ENCODE results near the gene RAB18. TPM values are rescaled to one million over a fixed set of nuclear protein-coding genes. Genes with fewer than 3 reads are reported as not detected.
"Not testable (repeated sequence)": the region's sequence is repeated elsewhere in the genome, so short reads cannot be mapped to it uniquely, and the experiment has no call there.

RAB18 gene
- total RNA-seq, 2 experiments from 2014 or later, result 60.3 to 65.6 TPM

DNA sequence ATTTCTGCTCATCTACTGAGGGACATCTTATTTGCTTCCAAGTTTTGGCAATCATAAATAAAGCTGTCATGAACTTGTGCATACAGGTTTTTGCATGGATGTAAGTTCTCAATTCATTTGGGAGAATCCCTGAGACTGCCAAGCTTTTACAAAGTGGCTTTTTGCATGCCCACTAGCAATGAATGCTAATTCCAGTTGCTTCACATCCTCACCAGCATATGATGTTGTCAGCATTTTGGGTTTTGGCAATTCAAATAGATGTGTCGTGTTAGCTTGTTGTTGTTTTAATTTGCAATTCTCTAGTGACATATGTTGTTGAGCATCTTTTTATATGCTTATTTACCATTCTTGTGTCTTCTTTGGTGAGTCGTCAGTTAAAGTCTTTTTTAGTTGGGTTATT lies 57.2 kb downstream of the RAB18 start:
- Mint-ChIP-seq H3K9me3 (ENCODE audit: insufficient read depth) (peaks cover under 1% of the 10 kb centered on the region), H3K36me3 (ENCODE audit: low read depth) (peaks cover 4% of the 10 kb centered on the region), H3K27me3 (ENCODE audit: low read depth) (peaks cover 2% of the 10 kb centered on the region), H3K27ac (no peak overlapping the region), H3K4me3 (no peak overlapping the region), H3K4me1 (ENCODE audit: low read depth) (peaks cover 21% of the 10 kb centered on the region)
- DNase-seq (no peak), ATAC-seq (no peak)
- ChIA-PET POLR2A (no interaction called here), CTCF (interaction anchor here (0.9 kb wide), 1 partner anchor 96 kb away, joined by 3 read pairs; no protein-coding TSS in a partner anchor)

DNA sequence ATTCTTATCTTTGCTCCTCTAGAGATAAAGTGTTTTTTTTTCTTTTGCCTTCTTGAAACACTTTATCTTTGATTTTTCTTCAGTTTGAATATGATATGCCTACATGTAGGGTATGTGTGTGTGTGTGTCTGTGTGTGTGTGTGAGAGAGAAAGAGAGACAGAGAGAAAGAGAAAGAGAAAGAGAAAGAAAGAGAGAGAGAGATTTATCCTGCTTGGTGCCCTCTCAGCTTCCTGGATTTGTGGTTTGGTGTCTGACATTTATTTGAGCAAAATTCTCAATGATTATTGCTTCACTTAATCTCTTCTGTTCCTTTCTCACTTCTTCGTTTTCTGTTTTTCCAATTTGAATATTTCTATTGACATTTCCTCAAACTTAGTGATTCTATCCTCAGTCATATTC lies 60.3 kb downstream of the RAB18 start:
- Mint-ChIP-seq H3K27ac (peak overlapping the region; percentile 85), H3K4me3 (peak overlapping the region; percentile 58), H3K4me1 (ENCODE audit: low read depth) (peaks cover 36% of the 10 kb centered on the region), H3K27me3 (ENCODE audit: low read depth) (no peaks in the 10 kb centered on the region), H3K36me3 (ENCODE audit: low read depth) (peaks cover 12% of the 10 kb centered on the region), H3K9me3 (ENCODE audit: insufficient read depth) (peaks cover 4% of the 10 kb centered on the region)
- ATAC-seq (peak; percentile 63), DNase-seq (peak; percentile 23)
- ChIA-PET POLR2A (no interaction called here), CTCF (interaction anchor here (1.2 kb wide), 1 partner anchor 20 kb away, joined by 3 read pairs; no protein-coding TSS in a partner anchor)

- DNase-seq (no peak), ATAC-seq (no peak)
- Mint-ChIP-seq H3K27me3 (ENCODE audit: low read depth) (no peaks in the 10 kb centered on the region), H3K27ac (no peak overlapping the region), H3K4me3 (no peak overlapping the region), H3K9me3 (ENCODE audit: insufficient read depth) (peaks cover 4% of the 10 kb centered on the region), H3K36me3 (ENCODE audit: low read depth) (peaks cover 12% of the 10 kb centered on the region), H3K4me1 (ENCODE audit: low read depth) (peaks cover 36% of the 10 kb centered on the region)
- ChIA-PET POLR2A (no interaction called here), CTCF (interaction anchor here (1.2 kb wide), 1 partner anchor 21 kb away, joined by 3 read pairs; no protein-coding TSS in a partner anchor)
Observed at GRCh38 chr10:27564880-27565279, 60.8 kb downstream of the RAB18 start.

DNA sequence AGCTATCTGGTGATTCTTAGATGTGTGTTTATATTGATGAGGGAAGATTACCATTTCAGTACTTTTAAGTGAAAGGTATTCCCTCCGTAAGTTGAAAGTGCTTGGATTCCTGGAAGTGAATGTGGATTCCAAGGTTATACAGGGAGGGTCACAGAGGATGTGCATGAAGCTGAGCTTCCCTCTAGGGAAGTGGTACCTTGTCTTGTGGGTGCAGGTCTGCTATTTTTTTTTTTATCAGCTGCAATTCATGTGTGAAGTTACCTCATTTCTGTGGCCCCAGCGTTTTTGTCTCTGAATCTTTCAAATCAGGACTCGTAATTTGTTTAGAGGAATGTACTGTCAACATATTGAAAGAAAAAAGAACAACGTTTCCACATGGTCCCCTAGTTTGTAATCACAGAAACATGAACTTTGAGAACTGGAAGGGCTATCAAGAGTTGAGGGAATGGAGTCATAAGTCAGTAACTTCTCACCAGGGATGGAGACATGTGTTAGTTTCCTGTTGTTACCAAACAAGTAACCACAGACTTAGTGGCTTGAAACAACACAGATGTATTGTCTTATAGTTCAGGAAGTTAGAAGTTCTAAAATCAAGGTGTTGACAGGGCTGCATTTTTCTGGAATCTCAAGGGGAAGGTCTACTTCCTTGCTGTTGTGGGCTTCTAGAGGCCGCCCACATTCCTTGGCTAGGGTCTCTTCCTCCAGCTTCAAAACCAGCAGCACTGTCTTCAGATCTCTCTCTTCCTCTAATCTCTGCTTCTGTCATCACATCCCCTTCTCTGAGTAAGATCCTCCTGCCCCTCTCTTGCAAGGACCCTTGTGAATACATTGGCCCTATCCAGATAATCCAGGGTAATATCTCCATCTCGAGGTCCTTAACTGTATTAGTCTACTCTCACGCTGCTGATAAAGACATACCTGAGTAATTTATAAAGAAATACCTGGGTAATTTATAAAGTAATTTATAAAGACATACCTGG lies 64.4 kb downstream of the RAB18 start:
- DNase-seq (no peak), ATAC-seq (peak; percentile 67)
- H3K9me3 Mint-ChIP-seq (ENCODE audit: insufficient read depth), result peaks cover 4% of the 10 kb centered on the region
- no peaks in the 10 kb centered on the region for H3K27me3 Mint-ChIP-seq (ENCODE audit: low read depth)
- peaks cover 36% of the 10 kb centered on the region for H3K4me1 Mint-ChIP-seq (ENCODE audit: low read depth)
- peaks cover 12% of the 10 kb centered on the region for H3K36me3 Mint-ChIP-seq (ENCODE audit: low read depth)
- POLR2A ChIA-PET, result no interaction called here
- H3K4me3 Mint-ChIP-seq, result no peak overlapping the region
- peak overlapping the region; percentile 73 for H3K27ac Mint-ChIP-seq
- CTCF ChIA-PET, result interaction anchor here (0.7 to 1.0 kb wide), 2 partner anchors 64 to 122 kb away, joined by 3 read pairs; partner anchors contain the start of gene RAB18

DNA sequence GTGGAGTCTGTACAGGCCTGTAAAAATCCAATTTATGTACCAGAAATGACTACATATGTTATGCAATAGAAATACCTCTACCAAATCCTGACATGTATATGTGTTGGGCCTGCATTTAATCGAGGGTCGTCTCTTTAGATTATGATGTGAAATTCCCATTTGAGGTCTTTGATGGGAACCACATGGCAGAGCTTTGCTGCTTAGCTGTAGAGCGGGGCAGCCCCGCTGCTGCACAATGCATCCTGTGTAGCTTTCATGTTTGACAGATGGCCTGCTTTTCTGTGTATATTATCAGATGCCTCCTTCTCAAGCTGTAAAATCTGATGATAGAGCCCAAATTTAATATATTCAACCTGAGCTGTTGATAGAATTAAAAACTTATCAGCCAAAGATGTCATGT lies 65.8 kb downstream of the RAB18 start:
- CTCF ChIA-PET, result no interaction called here

DNA sequence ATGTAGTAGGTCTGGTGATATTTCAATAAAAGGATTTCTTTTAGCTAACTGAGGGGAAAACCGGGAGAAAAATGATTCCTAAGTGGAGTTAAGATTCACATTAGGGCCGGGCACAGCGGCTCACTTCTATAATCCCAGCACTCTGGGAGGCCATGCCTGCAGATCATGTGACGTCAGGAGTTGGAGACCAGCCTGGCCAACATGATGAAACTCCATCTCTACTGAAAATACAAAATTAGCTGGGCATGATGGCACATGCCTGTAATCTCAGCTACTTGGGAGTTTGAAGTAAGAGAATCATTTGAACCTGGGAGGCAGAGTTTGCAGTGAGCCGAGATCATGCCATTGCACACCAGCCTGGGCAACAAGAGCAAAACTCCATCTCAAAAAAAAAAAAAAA lies 72.9 kb downstream of the RAB18 start:
- H3K9me3 Mint-ChIP-seq (ENCODE audit: insufficient read depth); H3K4me3 Mint-ChIP-seq; H3K27me3 Mint-ChIP-seq (ENCODE audit: low read depth); DNase-seq; H3K4me1 Mint-ChIP-seq (ENCODE audit: low read depth); H3K36me3 Mint-ChIP-seq (ENCODE audit: low read depth); H3K27ac Mint-ChIP-seq; POLR2A ChIA-PET; ATAC-seq; CTCF ChIA-PET: not testable (repeated sequence)

More for the DNA sequence above, 65.8 kb downstream of the RAB18 start:
- POLR2A ChIA-PET, result no interaction called here
- Mint-ChIP-seq H3K27ac (no peak overlapping the region), H3K27me3 (ENCODE audit: low read depth) (no peaks in the 10 kb centered on the region), H3K4me1 (ENCODE audit: low read depth) (peaks cover 22% of the 10 kb centered on the region), H3K9me3 (ENCODE audit: insufficient read depth) (peaks cover 4% of the 10 kb centered on the region), H3K36me3 (ENCODE audit: low read depth) (peaks cover 10% of the 10 kb centered on the region), H3K4me3 (no peak overlapping the region)
- ATAC-seq, result no peak
- no peak for DNase-seq

GRCh38 chr10:27578316-27578715 lies 74.2 kb downstream of the RAB18 start:
- Mint-ChIP-seq H3K4me1 (ENCODE audit: low read depth) (no peaks in the 10 kb centered on the region), H3K4me3 (no peak overlapping the region), H3K36me3 (ENCODE audit: low read depth) (no peaks in the 10 kb centered on the region), H3K27ac (no peak overlapping the region), H3K27me3 (ENCODE audit: low read depth) (no peaks in the 10 kb centered on the region), H3K9me3 (ENCODE audit: insufficient read depth) (no peaks in the 10 kb centered on the region)
- CTCF ChIA-PET, result no interaction called here
- ATAC-seq (no peak), DNase-seq (no peak)
- POLR2A ChIA-PET, result no interaction called here

GRCh38 chr10:27581225-27581624 lies 77.1 kb downstream of the RAB18 start:
- Mint-ChIP-seq H3K36me3 (ENCODE audit: low read depth) (no peaks in the 10 kb centered on the region), H3K27ac (no peak overlapping the region), H3K9me3 (ENCODE audit: insufficient read depth) (no peaks in the 10 kb centered on the region), H3K27me3 (ENCODE audit: low read depth) (no peaks in the 10 kb centered on the region), H3K4me1 (ENCODE audit: low read depth) (no peaks in the 10 kb centered on the region), H3K4me3 (no peak overlapping the region)
- CTCF ChIA-PET, result no interaction called here
- ATAC-seq (no peak), DNase-seq (no peak)
- POLR2A ChIA-PET, result no interaction called here

- POLR2A ChIA-PET, result no interaction called here
- Mint-ChIP-seq H3K9me3 (ENCODE audit: insufficient read depth) (peaks cover 9% of the 10 kb centered on the region), H3K4me1 (ENCODE audit: low read depth) (no peaks in the 10 kb centered on the region), H3K4me3 (no peak overlapping the region), H3K36me3 (ENCODE audit: low read depth) (peaks cover 2% of the 10 kb centered on the region), H3K27me3 (ENCODE audit: low read depth) (peaks cover 4% of the 10 kb centered on the region), H3K27ac (no peak overlapping the region)
- ATAC-seq (no peak), DNase-seq (no peak)
- CTCF ChIA-PET, result no interaction called here
Observed at GRCh38 chr10:27584302-27584701, 80.2 kb downstream of the RAB18 start.

Other genes with a start within 250 kb of the RAB18 start
- gene MKX, start 241.5 kb downstream of the RAB18 start, total RNA-seq, result not detected

All from activated CD8-positive, alpha-beta T cell treated with anti-CD3 and anti-CD28 coated beads, Interleukin-2, amount 10 ng/mL, durations not matched to agents 7 days and 5 days (primary cell).